ENCODE measurements around the gene TGFBR3L.
"Not testable (repeated sequence)": the region's sequence is repeated elsewhere in the genome, so short reads cannot be mapped to it uniquely, and the experiment has no call there.

Gene TGFBR3L

GRCh38 chr19:7918615-7919421 is 4.2 kb downstream of the TGFBR3L start:
- no peak for DNase-seq

GRCh38 chr19:7919610-7920518 is 5.2 kb downstream of the TGFBR3L start, which contains the start of gene SNAPC2:
Gene SNAPC2, plus strand, starts transcription at chr19:7920338. Its CDS starts 29 bp downstream, at chr19:7920367.
- peak; percentile 96 for DNase-seq

GRCh38 chr19:7920519-7921301 is 6.1 kb downstream of the TGFBR3L start:
- DNase-seq = peak; percentile 100

- DNase-seq = no peak
These were observed 6.8 kb downstream of the TGFBR3L start for GRCh38 chr19:7921302-7921966.

- no peak for DNase-seq
These were observed 7.6 kb downstream of the TGFBR3L start for GRCh38 chr19:7921967-7922835.

- DNase-seq = no peak
These were observed 8.2 kb downstream of the TGFBR3L start for GRCh38 chr19:7922836-7923195.

GRCh38 chr19:7923295-7924191 is 8.9 kb downstream of the TGFBR3L start:
- DNase-seq = no peak

- DNase-seq = no peak
These were observed 9.6 kb downstream of the TGFBR3L start for GRCh38 chr19:7924241-7924640.

- DNase-seq = no peak
These were observed 10.1 kb downstream of the TGFBR3L start for GRCh38 chr19:7924651-7925170.

GRCh38 chr19:7925171-7925851 is 10.7 kb downstream of the TGFBR3L start:
- peak; percentile 79 for DNase-seq

GRCh38 chr19:7926021-7926726 is 11.5 kb downstream of the TGFBR3L start, which contains the start of gene CTXN1:
Gene CTXN1, minus strand, starts transcription at chr19:7926135. Its CDS starts 597 bp downstream, at chr19:7925538.
- DNase-seq = peak; percentile 81

- DNase-seq = no peak
These were observed 12.3 kb downstream of the TGFBR3L start for GRCh38 chr19:7926727-7927604.

GRCh38 chr19:7927605-7928333 is 13.1 kb downstream of the TGFBR3L start:
- no peak for DNase-seq

GRCh38 chr19:7928334-7928706 is 13.7 kb downstream of the TGFBR3L start:
- DNase-seq = no peak

GRCh38 chr19:7928741-7929701 is 14.4 kb downstream of the TGFBR3L start:
- DNase-seq = peak; percentile 66

- not testable (repeated sequence) for DNase-seq
These were observed 15.4 kb downstream of the TGFBR3L start for GRCh38 chr19:7930030-7930429.
